ENCODE measurements around the gene PEAK3.

- TF ChIP-seq CTCF (IDR thresholded peaks at IDR 0.05), result no peak
- no peak for TF ChIP-seq POLR2A (IDR thresholded peaks at IDR 0.05)
These were observed 24.4 kb upstream of the PEAK3 start for GRCh38 chr19:2306281-2306806.
